GM19193 (cell line): ENCODE results near the gene ZNF670.

Source experiments
- POLR2A ChIP-seq: IDR thresholded peaks from 4 replicates; pipeline ENCODE4 v1.6.1; 2011; ENCODE audit not compliant: insufficient read depth, insufficient read length; ENCODE audit errors: extremely low read depth

The ZNF670 gene

GRCh38 chr1:247107694-247108093, 29.1 kb upstream of the ZNF670 start:
- TF ChIP-seq POLR2A = no peak

- TF ChIP-seq POLR2A = no peak
Measured at GRCh38 chr1:247105966-247106365, 27.4 kb upstream of the ZNF670 start.

DNA sequence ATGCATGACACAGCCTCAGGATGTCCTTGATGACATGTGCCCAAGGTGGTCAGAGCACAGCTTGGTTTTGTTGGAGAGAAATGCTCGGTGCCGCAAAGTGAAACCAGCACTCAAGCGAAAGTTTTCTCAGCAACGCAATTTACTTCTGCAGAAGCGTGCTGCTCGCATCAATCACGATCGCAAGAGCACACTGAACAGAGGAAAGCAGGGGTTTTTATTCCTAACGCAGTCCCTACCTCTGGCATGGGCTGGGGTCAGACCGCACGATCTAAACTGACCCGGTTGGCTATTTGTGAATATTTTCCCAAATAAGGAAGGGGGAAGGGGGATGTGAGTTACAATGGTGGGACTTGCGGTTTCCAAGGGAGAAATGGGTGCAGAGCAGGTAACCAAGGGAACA, 26.4 kb upstream of the ZNF670 start:
- TF ChIP-seq POLR2A = no peak

GRCh38 chr1:247103859-247104591, 25.4 kb upstream of the ZNF670 start, which contains the start of gene ZNF669:
Gene ZNF669, minus strand, starts transcription at chr1:247104356. Its CDS starts 157 bp downstream, at chr1:247104199.
- peak; percentile 91 for TF ChIP-seq POLR2A

- TF ChIP-seq POLR2A = no peak
Measured at GRCh38 chr1:247102381-247102780, 23.8 kb upstream of the ZNF670 start.

DNA sequence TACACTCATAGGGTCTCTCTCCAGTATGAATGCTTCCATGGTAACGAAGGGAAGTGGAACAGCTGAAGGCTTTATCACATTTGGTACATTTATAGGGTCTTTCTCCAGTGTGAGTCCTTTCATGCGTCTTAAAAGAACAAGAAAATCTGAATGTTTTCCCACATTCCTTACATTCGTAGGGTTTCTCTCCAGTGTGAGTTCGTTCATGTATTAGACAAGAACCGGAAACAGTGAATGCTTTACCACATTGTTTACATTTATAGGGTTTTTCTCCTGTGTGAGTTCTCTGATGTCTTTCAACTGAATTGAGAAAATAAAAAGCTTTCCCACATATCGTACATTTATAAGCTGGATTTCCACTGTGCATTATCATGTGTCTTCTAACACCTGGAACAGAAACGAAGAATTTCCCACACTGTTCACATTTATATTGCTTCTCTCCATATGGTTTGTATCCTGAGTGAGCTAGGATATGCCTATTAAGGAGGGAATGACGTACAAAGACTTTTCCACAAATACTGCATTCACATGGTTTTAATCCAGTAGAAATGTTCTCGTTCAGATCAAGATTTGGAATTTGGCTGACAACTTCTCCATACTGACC, 22.2 kb upstream of the ZNF670 start:
- no peak for TF ChIP-seq POLR2A

DNA sequence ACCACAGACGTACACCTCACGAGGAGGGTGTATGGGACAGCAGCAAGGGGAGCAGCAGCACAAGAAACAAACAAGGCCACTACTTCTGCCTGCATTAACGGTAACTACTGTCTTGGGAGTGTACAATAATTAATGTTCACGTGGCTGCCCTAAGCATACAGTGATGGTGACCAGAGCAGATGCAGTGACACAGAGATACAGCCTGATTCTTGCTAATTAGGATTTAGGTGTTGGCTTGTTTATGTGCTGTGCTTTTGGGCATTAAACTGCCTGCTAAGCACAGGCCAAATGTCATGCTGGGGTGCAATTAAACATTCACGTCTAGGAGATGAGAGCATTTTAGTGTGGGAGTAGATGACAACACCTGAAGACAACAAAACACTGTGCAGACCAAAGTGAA, 18.3 kb upstream of the ZNF670 start:
- TF ChIP-seq POLR2A = no peak

DNA sequence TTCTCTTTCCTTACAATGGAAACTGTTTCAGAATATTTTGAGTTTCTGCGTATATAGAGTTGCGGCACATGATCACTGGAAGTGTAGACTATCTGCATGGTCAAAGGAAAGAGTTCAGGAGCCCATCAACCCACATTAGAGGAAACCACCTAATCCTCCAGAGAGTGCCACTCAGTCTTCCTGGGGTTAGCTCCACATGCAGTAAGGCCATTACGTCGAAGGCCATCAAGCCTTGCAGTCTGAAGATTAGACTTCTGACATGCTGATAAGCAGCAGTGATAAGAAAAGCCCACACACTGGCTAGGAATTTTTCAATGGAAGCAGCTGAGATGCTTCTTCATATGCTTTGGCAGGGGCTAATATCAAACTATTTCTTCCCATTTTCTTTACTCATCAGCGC, 17.9 kb upstream of the ZNF670 start:
- no peak for TF ChIP-seq POLR2A

DNA sequence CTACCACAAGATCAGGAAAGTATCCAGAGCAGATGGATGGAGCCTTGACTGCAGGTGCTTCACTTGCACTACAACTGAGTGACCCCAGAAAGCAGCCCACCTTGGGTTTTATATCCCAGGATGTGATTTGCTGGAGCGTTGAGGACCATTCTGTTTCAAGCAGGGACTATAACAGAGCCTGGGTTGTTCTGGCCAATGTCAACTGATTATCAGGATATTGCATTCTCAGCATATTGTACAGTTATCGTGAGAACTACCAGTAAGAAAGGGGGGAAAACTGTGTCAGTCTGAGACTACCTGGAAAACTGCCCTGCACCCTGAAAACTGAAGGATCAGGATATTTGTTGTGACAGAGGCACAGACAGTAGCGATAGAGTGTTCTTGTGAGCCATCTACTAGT, 17.5 kb upstream of the ZNF670 start:
- no peak for TF ChIP-seq POLR2A

GRCh38 chr1:247090455-247090854, 11.8 kb upstream of the ZNF670 start:
- no peak for TF ChIP-seq POLR2A

GRCh38 chr1:247089616-247090375, 11.2 kb upstream of the ZNF670 start:
- no peak for TF ChIP-seq POLR2A

DNA sequence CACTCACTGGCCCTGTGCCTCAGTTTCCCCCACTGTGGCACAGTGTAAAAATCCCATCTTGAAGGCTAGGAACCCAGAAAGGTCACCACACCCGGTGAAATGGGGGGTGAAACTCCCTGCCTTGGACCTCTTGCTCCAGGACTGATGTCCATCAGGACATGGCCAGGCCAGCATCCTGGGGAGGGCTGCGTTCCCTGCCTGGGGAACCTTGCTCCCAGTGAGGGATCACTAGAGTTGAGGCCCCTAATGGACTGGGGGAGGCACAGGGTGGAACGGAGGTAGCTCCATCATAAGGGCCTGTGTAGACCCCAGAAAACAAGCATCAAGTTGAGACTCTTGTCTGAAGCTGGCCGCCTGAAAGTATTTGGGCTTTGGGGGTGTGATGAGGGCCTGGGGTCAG, 10.4 kb upstream of the ZNF670 start:
- TF ChIP-seq POLR2A = no peak

DNA sequence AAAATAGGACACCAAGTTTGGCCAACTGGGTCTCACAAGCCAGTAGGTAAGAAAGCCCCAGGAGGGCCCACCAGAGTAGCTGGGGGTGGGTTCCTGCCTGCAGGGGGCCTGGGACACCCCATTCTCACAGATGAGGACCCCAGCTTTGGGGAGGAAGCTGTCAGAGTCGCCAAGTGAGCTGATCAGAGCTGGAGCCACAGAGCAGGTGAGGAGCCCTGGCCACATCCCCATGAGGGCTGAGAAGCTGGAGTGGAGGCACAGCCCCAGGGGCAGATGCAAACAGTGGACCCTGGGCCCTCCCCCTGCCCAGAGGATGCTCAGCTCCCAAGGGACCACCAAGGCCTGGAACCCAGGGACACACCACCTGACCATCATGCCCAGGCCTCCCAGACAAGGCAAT, 8.6 kb upstream of the ZNF670 start:
- no peak for TF ChIP-seq POLR2A

DNA sequence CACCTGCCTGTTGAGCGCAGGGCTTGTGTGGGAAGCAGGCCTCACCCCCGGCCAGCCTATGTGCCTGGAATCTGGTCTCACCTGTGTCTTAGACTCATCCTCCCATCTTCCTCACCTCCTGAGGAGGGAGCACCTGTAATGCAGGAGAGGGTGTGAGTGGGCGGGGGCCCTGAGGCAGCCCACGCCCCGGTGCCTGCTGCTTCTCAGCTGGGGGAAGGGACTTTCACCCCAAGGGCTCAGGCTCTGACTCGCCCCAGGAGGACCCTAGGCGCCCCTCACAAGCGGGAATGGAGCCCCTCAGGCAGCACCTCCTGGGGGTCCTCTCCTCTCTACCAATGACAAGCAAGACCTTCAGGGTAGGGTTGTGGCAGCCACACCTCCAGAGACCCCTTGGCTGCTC, 6.7 kb upstream of the ZNF670 start:
- no peak for TF ChIP-seq POLR2A

GRCh38 chr1:247084771-247085170, 6.2 kb upstream of the ZNF670 start:
- TF ChIP-seq POLR2A = no peak

DNA sequence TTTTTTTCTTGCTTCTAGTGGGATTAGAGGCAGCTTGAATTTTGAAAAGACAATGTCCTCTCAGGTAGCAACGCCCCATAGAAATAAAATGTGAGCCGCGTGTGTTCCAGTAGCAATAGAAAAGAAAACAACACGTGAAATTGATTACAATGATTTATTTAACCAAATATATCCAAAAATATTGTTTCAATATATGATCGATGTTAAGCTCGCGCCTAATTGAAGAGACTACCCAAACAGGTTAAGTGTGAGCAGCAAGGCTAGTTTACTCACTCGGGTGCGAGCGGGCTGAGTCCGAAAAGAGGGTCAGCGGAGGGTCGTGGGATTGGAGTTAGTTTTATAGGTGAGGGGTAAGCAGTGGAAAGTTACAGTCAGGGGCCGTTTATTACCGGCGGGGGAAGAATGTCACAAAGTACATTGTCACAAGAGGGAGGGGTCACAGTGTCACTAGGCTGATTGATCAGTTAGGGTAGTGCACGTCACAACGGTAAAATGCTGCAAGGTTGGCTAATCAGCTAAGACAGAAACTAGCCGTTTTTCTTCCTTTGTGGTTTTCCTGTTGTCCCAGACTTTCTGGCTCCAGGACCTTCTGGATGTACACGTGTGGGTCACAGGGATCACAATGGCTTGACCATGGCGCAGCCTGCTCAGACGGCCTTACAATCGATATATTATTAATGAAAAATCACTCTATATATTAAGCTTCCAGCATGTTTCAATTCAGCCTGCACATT, 697 bp upstream of the ZNF670 start:
- TF ChIP-seq POLR2A = no peak

- no peak for TF ChIP-seq POLR2A
Measured at GRCh38 chr1:247077876-247078257, 744 bp downstream of the ZNF670 start.
